H1 (cell line): Measurements from ENCODE around the gene CACNG7. TPM values are rescaled to one million over a fixed set of nuclear protein-coding genes. Genes with fewer than 3 reads are reported as not detected.

ENCODE experiments used
- CTCF ChIA-PET: fragments of 300-600 bp; sonication (Branson Sonifier 250); formaldehyde crosslinking; loops from one replicate; lab custom pipeline; 2021; ENCODE audit not compliant: partially characterized antibody; lab: Charles Lee
- POLR2A ChIA-PET: fragments of 300-600 bp; sonication (Branson Sonifier 250); formaldehyde crosslinking; loops from one replicate; lab custom pipeline; 2021; ENCODE audit warnings: inconsistent platforms; ENCODE audit not compliant: partially characterized antibody; lab: Charles Lee
- DNase-seq, 2 experiments: peaks; one replicate each; pipeline versions ENCODE4 v3.0.0 to v3.0.0-alpha.2; 2010 to 2022; ENCODE audit warnings: low spot score in 2 of 2, low read depth in 1 of 2, mixed read lengths in 1 of 2
- FAIRE-seq: peaks from 2 replicates; lab custom pipeline; 2011; peaks lifted over from hg19 to GRCh38; lab: Jason Lieb, UNC
- H2AFZ ChIP-seq: 2 replicates; pipeline ENCODE4 v1.8.1; 2012; ENCODE audit warnings: low read length, inconsistent platforms
- H2AK5ac ChIP-seq: 2 replicates; pipeline ENCODE4 v1.6.1; 2013; ENCODE audit warnings: low read depth, low read length
- H2BK120ac ChIP-seq: replicated peaks from 2 replicates; pipeline ENCODE3; 2013; ENCODE audit warnings: low read depth, low read length, inconsistent platforms
- H2BK12ac ChIP-seq: 2 replicates; pipeline ENCODE4 v1.6.1; 2013; ENCODE audit warnings: low read depth, low read length
- H2BK15ac ChIP-seq: 2 replicates; pipeline ENCODE4 v1.6.1; 2013; ENCODE audit warnings: low read length
- H2BK20ac ChIP-seq: 2 replicates; pipeline ENCODE4 v1.6.1; 2013; ENCODE audit warnings: low read length
- H2BK5ac ChIP-seq: 2 replicates; pipeline ENCODE4 v1.6.1; 2013; ENCODE audit warnings: low read depth, low read length
- H3K14ac ChIP-seq: 2 replicates; pipeline ENCODE4 v1.6.1; 2013; ENCODE audit warnings: inconsistent platforms; ENCODE audit not compliant: insufficient read length
- H3K18ac ChIP-seq: 2 replicates; pipeline ENCODE4 v1.6.1; 2013; ENCODE audit warnings: low read length; ENCODE audit errors: extremely low read depth
- H3K23ac ChIP-seq: 2 replicates; pipeline ENCODE4 v1.6.1; 2013; ENCODE audit warnings: inconsistent platforms; ENCODE audit not compliant: insufficient read length
- H3K23me2 ChIP-seq: 2 replicates; pipeline ENCODE4 v1.6.1; 2013; ENCODE audit warnings: low read depth, low read length
- H3K27ac ChIP-seq: 2 replicates; pipeline ENCODE4 v1.6.1; 2011; ENCODE audit warnings: low read depth, low read length, inconsistent platforms
- H3K27me3 ChIP-seq, 4 experiments: replicated peaks in 1 of 4; 1 replicate in 1 of 4; 2 replicates in 3 of 4; pipeline versions ENCODE4 v1.6.1 to v1.8.1; 2011 to 2013; ENCODE audit warnings: low read length in 3 of 4, mild to moderate bottlenecking in 3 of 4, inconsistent platforms in 2 of 4, mixed read lengths in 2 of 4, moderate library complexity in 1 of 4; ENCODE audit not compliant: control insufficient read depth in 3 of 4, insufficient read depth in 3 of 4; ENCODE audit errors: extremely low read depth in 1 of 4
- H3K36me3 ChIP-seq, 4 experiments: 2 replicates each; pipeline versions ENCODE4 v1.6.1 to v1.8.1; 2011 to 2013; ENCODE audit warnings: mild to moderate bottlenecking in 4 of 4, low read length in 3 of 4, moderate library complexity in 2 of 4, control low read depth in 1 of 4, inconsistent platforms in 1 of 4; ENCODE audit not compliant: insufficient read depth in 4 of 4, control insufficient read depth in 2 of 4
- H3K4ac ChIP-seq: replicated peaks from 2 replicates; pipeline ENCODE3; 2013; ENCODE audit warnings: low read length, low read depth, mixed read lengths, inconsistent platforms; ENCODE audit not compliant: insufficient read length
- H3K4me1 ChIP-seq, 4 experiments: replicated peaks in 1 of 4; 1 replicate in 1 of 4; 2 replicates in 3 of 4; pipeline versions ENCODE4 v1.6.1 to v1.8.1; 2011 to 2013; ENCODE audit warnings: low read length in 3 of 4, inconsistent platforms in 2 of 4, mixed read lengths in 1 of 4; ENCODE audit not compliant: insufficient read depth in 4 of 4, control insufficient read depth in 3 of 4
- H3K4me2 ChIP-seq, 2 experiments: 2 replicates each; pipeline versions ENCODE4 v1.6.1 to v1.8.1; 2011 to 2013; ENCODE audit warnings: low read depth in 2 of 2, low read length in 2 of 2, control low read depth in 1 of 2, inconsistent platforms in 1 of 2, mild to moderate bottlenecking in 1 of 2; ENCODE audit not compliant: insufficient read depth in 1 of 2
- H3K4me3 ChIP-seq, 4 experiments: fragments of 200-600, 300-600 bp in 1 of 4; sonication (generic), shearing (Covaris generic), sonication (Bioruptor Twin) in 1 of 4; 2 replicates each; pipeline versions ENCODE4 v1.5.1 to v1.8.1; 2011 to 2016; ENCODE audit warnings: low read length in 4 of 4, low read depth in 3 of 4, control low read depth in 2 of 4, inconsistent platforms in 2 of 4, mild to moderate bottlenecking in 2 of 4, mixed read lengths in 1 of 4, moderate library complexity in 1 of 4; ENCODE audit not compliant: insufficient read depth in 2 of 4; ENCODE audit errors: extremely low read depth in 1 of 4
- H3K56ac ChIP-seq: replicated peaks from 2 replicates; pipeline ENCODE3; 2013; ENCODE audit warnings: low read depth, mild to moderate bottlenecking, mixed read lengths, low read length, inconsistent platforms; ENCODE audit not compliant: insufficient read length
- H3K79me1 ChIP-seq: 2 replicates; pipeline ENCODE4 v1.6.1; 2013; ENCODE audit warnings: low read depth, low read length, control low read depth
- H3K79me2 ChIP-seq, 2 experiments: 2 replicates each; pipeline versions ENCODE4 v1.6.1 to v1.8.1; 2012 to 2013; ENCODE audit warnings: low read length in 2 of 2, mild to moderate bottlenecking in 2 of 2, inconsistent platforms in 1 of 2; ENCODE audit not compliant: insufficient read depth in 2 of 2, control insufficient read depth in 1 of 2
- H3K9ac ChIP-seq, 4 experiments: replicated peaks in 1 of 4; 1 replicate in 1 of 4; 2 replicates in 3 of 4; pipeline versions ENCODE4 v1.6.1 to v1.8.1; 2011 to 2013; ENCODE audit warnings: low read depth in 3 of 4, low read length in 3 of 4, control low read depth in 2 of 4, mild to moderate bottlenecking in 2 of 4, moderate library complexity in 2 of 4, inconsistent platforms in 1 of 4; ENCODE audit errors: extremely low read depth in 1 of 4
- H3K9me3 ChIP-seq, 2 experiments: 2 replicates each; pipeline versions ENCODE4 v1.6.1 to v1.8.1; 2012 to 2013; ENCODE audit warnings: mild to moderate bottlenecking in 2 of 2, moderate library complexity in 2 of 2, control low read depth in 1 of 2, inconsistent platforms in 1 of 2, low read depth in 1 of 2, low read length in 1 of 2, mixed read lengths in 1 of 2; ENCODE audit not compliant: insufficient read depth in 2 of 2
- H4K20me1 ChIP-seq, 2 experiments: replicated peaks in 1 of 2; 2 replicates each; pipeline versions ENCODE3 to v1.8.1; 2011 to 2013; ENCODE audit warnings: inconsistent platforms in 2 of 2, low read length in 2 of 2, mild to moderate bottlenecking in 1 of 2; ENCODE audit not compliant: insufficient read depth in 2 of 2, control insufficient read depth in 1 of 2
- H4K5ac ChIP-seq: 2 replicates; pipeline ENCODE4 v1.6.1; 2013; ENCODE audit warnings: low read length, low read depth, mixed read lengths, inconsistent platforms; ENCODE audit not compliant: insufficient read length
- H4K8ac ChIP-seq: 2 replicates; pipeline ENCODE4 v1.8.0; 2013; ENCODE audit warnings: mild to moderate bottlenecking, moderate library complexity, low read length, inconsistent platforms; ENCODE audit not compliant: insufficient read depth; ENCODE audit errors: extremely low read depth
- H4K91ac ChIP-seq: replicated peaks from 2 replicates; pipeline ENCODE3; 2013; ENCODE audit warnings: low read length, mixed read lengths, inconsistent platforms; ENCODE audit not compliant: insufficient read length
- HDAC6 ChIP-seq: IDR thresholded peaks from one replicate; pipeline ENCODE4 v1.7.1; 2012; ENCODE audit warnings: low read depth, mild to moderate bottlenecking, inconsistent platforms, low read length, moderate library complexity
- POLR2A ChIP-seq, 2 experiments: IDR thresholded peaks; 1 replicate in 1 of 2; 2 replicates in 1 of 2; pipeline ENCODE4 v1.6.1; 2011; ENCODE audit warnings: low read depth in 2 of 2, low read length in 2 of 2, mild to moderate bottlenecking in 2 of 2; ENCODE audit errors: control extremely low read depth in 1 of 2
- POU5F1 ChIP-seq: IDR thresholded peaks from 2 replicates; pipeline ENCODE4 v1.6.1; 2011; ENCODE audit warnings: low read depth, mild to moderate bottlenecking, low read length, moderate library complexity
- SRF ChIP-seq: IDR thresholded peaks from 2 replicates; pipeline ENCODE4 v1.6.1; 2011; ENCODE audit warnings: mild to moderate bottlenecking, low read depth, low read length, moderate library complexity
- ZNF274 ChIP-seq: IDR thresholded peaks from 2 replicates; pipeline ENCODE4 v1.7.0; 2012; ENCODE audit warnings: low read length, borderline replicate concordance; ENCODE audit errors: extremely low read depth
- WGBS, 2 experiments: shearing (Covaris generic) in 1 of 2; methylation state at CpG; one replicate each; pipeline versions ENCODE4 v1.1.6 to v1.1.7; 2013 to 2015; ENCODE audit warnings: low lambda C conversion rate in 2 of 2, mixed read lengths in 2 of 2, inconsistent platforms in 1 of 2, low coverage in 1 of 2, missing lambda C conversion rate in 1 of 2; ENCODE audit not compliant: insufficient replicate concordance in 2 of 2, insufficient coverage in 1 of 2, insufficient read length in 1 of 2; ENCODE audit errors: extremely low coverage in 1 of 2, missing lambda C conversion rate in 1 of 2; 5-methylcytosine and 5-hydroxymethylcytosine counted together
- polyA plus RNA-seq, 7 experiments: library from polyadenylated mRNA; depleted of rRNA in 3 of 7; stranded (reverse) in 5 of 7; unstranded in 2 of 7; fragments of >200 nt in 5 of 7; fragments of 200-250 nt in 2 of 7; gene quantifications; 1 replicate in 5 of 7; 2 replicates in 1 of 7; 4 replicates in 1 of 7; pipeline versions ENCODE4 v1.2.1 to v1.2.3, GENCODE V29; 2011 to 2013; ENCODE audit warnings: missing spikeins in 2 of 7, mixed read lengths in 2 of 7
- total RNA-seq: library from RNA; stranded (reverse); fragmentation: NEBNext Ultra II Directional; extraction: Animal tissue kit (Norgen Biotek cat#: 25700); gene quantifications from 2 replicates; pipeline ENCODE4 v1.2.1, GENCODE V29; 2021
- TF ChIP-seq, protein P1 (sequence below): IDR thresholded peaks from 2 replicates; pipeline ENCODE4 v1.6.1; 2012; ENCODE audit warnings: inconsistent platforms

CACNG7 gene
- total and polyA plus RNA-seq, 2 of the 8 experiments (the other 6 are each of a cell fraction or from before 2014, with no cell fraction given) = 28.9 to 69.8 TPM

DNA sequence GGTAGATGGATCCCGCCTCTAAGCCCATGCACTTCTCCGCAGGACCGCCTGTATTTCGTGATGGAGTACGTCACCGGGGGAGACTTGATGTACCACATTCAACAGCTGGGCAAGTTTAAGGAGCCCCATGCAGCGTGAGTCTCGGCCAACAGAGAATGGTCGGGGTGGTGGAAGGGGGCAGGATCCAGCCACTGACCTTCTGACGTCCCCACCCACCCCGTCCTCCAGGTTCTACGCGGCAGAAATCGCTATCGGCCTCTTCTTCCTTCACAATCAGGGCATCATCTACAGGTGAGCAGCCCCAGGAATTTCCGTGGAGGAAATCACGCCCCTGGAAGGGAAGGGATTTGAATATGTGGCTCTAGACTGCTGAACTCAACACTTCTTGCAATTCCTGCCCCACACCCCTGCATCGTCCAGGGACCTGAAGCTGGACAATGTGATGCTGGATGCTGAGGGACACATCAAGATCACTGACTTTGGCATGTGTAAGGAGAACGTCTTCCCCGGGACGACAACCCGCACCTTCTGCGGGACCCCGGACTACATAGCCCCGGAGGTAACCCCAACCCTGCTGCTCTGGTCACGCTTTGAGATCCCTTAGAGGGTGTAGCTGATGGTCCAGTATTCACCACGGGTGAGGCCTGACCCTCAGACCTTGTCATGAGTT lies 8.8 kb upstream of the CACNG7 start:
- Histone ChIP-seq H2AK5ac (0 out of 2 replicates have a peak overlapping the region, but pooled peaks have one; percentile 24), H3K79me1 (0 out of 2 replicates have a peak, but pooled peaks cover 2% of the 10 kb centered on the region), H2BK15ac (no peak overlapping the region), H3K4me2 (no peak overlapping the region; a peak in 1 of 4 replicates), H4K8ac (no peak overlapping the region), H2BK120ac (no peak overlapping the region), H4K20me1 (peaks cover 0 to 3% of the 10 kb centered on the region in 2 experiments), H4K5ac (no peak overlapping the region), H3K18ac (no peak overlapping the region), H2BK20ac (no peak overlapping the region), H2BK5ac (no peak overlapping the region), H3K56ac (no peak overlapping the region), H3K9ac (no peak overlapping the region), H4K91ac (no peak overlapping the region), H3K4ac (no peak overlapping the region), H3K23me2 (peaks cover 6% of the 10 kb centered on the region), H3K14ac (no peak overlapping the region), H3K36me3 (peaks cover 0 to 8% (median 2%) of the 10 kb centered on the region in 4 experiments; a peak in 4 of 8 replicates), H2BK12ac (no peak overlapping the region), H3K9me3 (no peaks in the 10 kb centered on the region), H3K4me1 (peaks cover 0 to 14% (median 9%) of the 10 kb centered on the region in 4 experiments; a peak in 5 of 7 replicates), H3K27ac (no peak overlapping the region), H3K4me3 (no peak overlapping the region), H3K27me3 (peaks cover 0 to 3% (median 0%) of the 10 kb centered on the region in 4 experiments; a peak in 1 of 7 replicates), H3K79me2 (no peaks in the 10 kb centered on the region), H3K23ac (no peak overlapping the region), H2AFZ (no peak overlapping the region)
- 98% methylated on average over 23 of the region's 27 CpGs; no CpG with 5 or more reads in 1 of the 2 experiments for WGBS, 2 experiments
- no peak for DNase-seq
- POLR2A ChIA-PET = interaction anchor here (0.7 to 1.5 kb wide), 5 partner anchors 12 to 71 kb away, joined by 3 to 7 read pairs (median 3); partner anchors contain the start of gene MYADM
- CTCF ChIA-PET = interaction anchor here (0.6 to 8.6 kb wide), 10 partner anchors 8 to 92 kb away, joined by 3 to 44 read pairs (median 5); no protein-coding TSS in a partner anchor
- FAIRE-seq = no peak
- no peak for TF ChIP-seq HDAC6
- no peak for TF ChIP-seq SRF
- TF ChIP-seq POU5F1 = no peak
- TF ChIP-seq, protein P1, sequence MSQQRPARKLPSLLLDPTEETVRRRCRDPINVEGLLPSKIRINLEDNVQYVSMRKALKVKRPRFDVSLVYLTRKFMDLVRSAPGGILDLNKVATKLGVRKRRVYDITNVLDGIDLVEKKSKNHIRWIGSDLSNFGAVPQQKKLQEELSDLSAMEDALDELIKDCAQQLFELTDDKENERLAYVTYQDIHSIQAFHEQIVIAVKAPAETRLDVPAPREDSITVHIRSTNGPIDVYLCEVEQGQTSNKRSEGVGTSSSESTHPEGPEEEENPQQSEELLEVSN = no peak
- TF ChIP-seq ZNF274 = no peak
- TF ChIP-seq POLR2A (IDR thresholded peaks at IDR 0.05; ENCODE audit: control extremely low read depth in 1 of 2, low read depth in 2 of 2, low read length in 2 of 2) = no peak
